GM12892 (cell line): ENCODE data around the gene CHADL.

ENCODE experiments used
- POLR2A ChIP-seq: IDR thresholded peaks from 2 replicates; pipeline ENCODE4 v1.6.1; 2011; ENCODE audit warnings: low read depth, low read length, control low read depth
- POLR2AphosphoS5 ChIP-seq: IDR thresholded peaks from 2 replicates; pipeline ENCODE4 v1.6.1; 2011; ENCODE audit warnings: low read depth, low read length, control low read depth

DNA sequence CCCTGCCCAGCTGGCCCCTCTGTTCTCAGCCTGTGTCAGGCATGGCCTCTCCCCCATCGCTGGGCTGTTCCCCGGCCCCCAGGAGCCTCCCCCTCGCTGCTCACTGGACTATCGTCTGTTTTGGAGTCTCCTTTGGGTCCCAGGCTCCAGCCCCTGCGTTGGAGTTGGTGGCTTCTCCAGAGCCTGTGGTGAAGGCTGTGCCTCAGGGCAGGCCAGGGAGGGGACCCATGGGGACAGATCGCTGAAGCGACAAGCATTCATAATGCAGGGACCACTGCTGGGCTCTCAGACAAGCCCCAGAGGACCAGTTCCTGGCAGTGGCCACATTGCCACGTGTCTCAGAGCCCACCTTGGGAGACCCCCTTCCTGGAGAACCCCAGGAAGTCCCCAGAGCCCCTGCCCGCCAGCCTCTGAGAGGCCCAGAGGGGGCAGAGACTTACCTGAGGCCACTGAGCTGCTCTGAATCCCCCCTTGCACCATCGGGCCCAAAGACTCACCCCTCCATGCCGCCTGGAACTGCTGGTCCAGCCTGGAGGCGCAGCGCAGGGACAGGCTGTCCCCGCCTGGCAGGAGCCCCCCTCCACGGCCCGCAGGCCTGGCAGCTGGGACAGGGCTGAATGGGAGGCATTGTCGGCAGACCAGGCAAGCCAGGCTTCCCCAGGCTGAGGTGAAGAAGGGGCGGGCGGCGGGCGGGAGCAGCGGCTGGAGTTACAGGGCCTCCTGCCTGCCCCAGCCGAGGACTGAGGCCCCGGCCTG, at the start of gene CHADL:
- TF ChIP-seq POLR2A = no peak
- no peak for TF ChIP-seq POLR2AphosphoS5
